Posterior cingulate gyrus (tissue), 11 donors: Measurements from ENCODE around the gene TMEM50A.
A peak's percentile ranks its signal among the peaks of the same experiment; 100 is the strongest.
"Not testable (repeated sequence)": the region's sequence is repeated elsewhere in the genome, so short reads cannot be mapped to it uniquely, and the experiment has no call there.

Experiments used
- DNase-seq, 10 donors: peaks; one replicate each; pipeline versions ENCODE4 v3.0.0 to v3.0.0-alpha.2; 2020 to 2021; ENCODE audit warnings: mixed read lengths in 3 of 10
- intact Hi-C: fragments of 100-400 bp; cut with DNase I; formaldehyde crosslinking; loops from one replicate; pipeline ENCODE4 v1.15.1; 2023

Gene TMEM50A

DNA sequence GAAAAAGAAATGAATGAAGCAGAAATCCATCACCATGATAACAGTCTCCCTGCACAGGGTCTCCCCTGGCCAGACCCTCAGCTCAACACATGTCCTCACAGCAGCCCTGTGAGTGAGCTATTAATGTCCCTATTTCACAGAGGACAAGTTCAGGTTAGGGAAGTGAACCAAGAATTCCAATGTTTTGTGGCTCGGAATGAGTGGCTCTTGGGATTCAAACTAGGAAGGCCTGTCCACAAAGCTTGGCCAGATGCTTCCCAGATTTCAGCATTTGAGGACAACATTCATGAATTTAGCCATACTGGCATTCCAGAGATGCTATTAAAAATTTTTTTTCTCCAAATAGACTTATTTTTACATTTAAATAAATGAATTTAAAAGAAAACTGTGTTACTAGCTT, 44.4 kb downstream of the TMEM50A start:
- DNase-seq, intact Hi-C loops: not testable (repeated sequence)

GRCh38 chr1:25383090-25383489, 45.0 kb downstream of the TMEM50A start:
- intact Hi-C loops, DNase-seq: not testable (repeated sequence)

- DNase-seq, intact Hi-C loops: not testable (repeated sequence)
Observed at GRCh38 chr1:25383875-25384274, 45.7 kb downstream of the TMEM50A start.

DNA sequence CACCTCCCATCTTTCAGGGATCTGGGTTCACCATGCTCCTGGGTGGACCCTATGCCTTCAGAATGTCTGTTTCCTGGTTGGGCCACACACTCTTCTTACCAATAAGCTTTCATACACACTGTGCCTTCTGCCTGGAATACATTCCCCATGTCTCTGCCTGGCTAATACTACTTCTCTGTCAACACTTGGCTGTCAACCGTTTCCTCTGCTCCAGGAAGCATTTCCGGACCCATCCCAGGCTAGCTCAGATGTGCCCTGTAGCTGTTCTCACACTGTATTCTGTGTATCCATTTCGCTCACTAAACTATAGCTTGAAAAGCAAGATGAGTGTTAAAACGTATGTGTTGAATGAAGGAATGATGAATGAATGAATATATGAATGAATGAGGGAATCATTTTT, 49.0 kb downstream of the TMEM50A start:
- intact Hi-C loops, result not testable (repeated sequence)

DNA sequence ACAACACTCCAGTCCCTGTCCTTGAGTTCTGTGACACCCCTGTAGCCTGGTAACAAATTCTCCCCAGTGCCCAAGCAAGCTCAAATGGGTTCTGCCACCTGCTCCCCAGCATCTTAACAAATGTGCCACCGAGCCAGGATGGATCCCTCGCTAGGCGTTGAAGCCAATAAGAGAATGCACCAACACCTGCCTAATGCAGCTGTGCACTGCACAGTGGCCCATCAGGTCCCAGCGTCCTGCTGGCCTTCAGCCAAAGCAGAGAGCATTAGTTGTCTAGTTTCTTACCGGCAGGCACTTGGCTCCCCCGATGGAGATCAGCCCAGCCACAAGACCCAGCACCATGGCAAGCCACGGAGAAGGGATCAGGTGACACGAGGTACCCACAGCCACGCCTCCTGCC, 50.6 kb downstream of the TMEM50A start:
- intact Hi-C loops, DNase-seq: not testable (repeated sequence)

More for the DNA sequence above, 49.0 kb downstream of the TMEM50A start:
- DNase-seq, result not testable (repeated sequence)

DNA sequence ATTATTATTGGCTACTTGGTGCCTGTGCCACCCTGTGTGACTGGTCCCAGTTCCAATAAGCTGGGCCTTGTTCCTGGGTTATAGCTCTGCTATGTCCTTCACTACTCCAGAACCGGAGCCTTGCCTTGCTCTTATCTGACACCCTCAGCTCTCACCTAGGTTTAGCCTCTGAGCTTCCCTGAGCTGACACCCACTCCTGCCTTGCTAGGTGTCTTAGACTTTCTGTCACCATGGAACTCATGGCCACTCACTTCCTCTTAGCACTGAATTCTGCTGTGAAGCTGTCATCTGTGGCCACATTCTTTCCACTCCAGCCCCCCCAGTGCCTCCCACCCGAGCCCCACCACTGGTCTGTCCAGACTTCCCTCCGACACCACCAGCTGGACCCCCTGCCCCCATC, 51.6 kb downstream of the TMEM50A start:
- DNase-seq, intact Hi-C loops: not testable (repeated sequence)

GRCh38 chr1:25392841-25393240, 54.7 kb downstream of the TMEM50A start:
- DNase-seq, result no peak
- intact Hi-C loops, result no loop called here

GRCh38 chr1:25397549-25397948, 59.4 kb downstream of the TMEM50A start:
- DNase-seq, intact Hi-C loops: not testable (repeated sequence)

- DNase-seq, intact Hi-C loops: not testable (repeated sequence)
Observed at GRCh38 chr1:25398079-25398478, 59.9 kb downstream of the TMEM50A start.

DNA sequence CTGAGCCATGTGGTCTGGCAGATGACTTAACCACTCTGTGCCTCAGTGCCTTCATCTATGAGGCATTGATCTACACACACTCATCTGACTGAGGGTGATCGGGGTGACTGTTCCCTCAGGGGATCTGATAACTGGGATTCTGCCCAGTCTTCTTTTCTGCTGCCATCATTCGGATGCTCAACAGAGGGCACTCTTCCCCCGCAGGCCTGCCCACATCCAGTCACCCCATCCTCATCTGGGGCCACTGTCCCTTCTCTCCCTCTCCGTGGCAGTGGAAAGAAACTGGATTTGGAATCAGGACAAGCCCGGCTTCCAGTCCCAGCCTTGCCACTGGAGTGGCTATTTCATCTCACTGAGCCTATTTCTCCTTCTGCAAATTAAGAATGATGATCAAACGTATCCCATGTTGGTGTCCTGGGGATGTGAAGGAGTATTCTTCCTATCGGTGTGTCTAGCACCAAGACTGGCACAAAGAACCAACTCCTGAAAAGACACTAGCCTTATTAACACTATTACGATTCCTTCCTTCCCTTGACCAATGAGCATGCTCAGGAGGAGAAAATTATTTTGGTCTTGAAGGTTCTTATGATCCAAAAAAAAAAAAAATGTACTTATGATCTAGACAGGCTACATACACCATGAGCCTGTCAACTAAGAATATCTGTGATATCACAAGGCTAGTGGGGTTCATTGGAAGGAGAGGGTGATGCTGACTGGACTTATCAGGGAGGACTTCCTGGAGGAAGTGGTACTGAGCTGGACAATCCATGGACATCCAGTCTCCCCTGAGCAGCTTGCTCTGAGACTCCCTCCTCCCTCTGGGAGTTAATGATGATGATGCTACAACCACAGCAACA, 65.0 kb downstream of the TMEM50A start:
- intact Hi-C loops, result not testable (repeated sequence)
- DNase-seq, result peak in 8 of 10 donors; percentile 14 to 90 (median 29)

GRCh38 chr1:25405731-25406305, 67.7 kb downstream of the TMEM50A start:
- intact Hi-C loops, DNase-seq: not testable (repeated sequence)

GRCh38 chr1:25409641-25410427, 71.7 kb downstream of the TMEM50A start:
- intact Hi-C loops, result loop anchor here (5.0 kb wide), 1 partner anchor 123 kb away; no protein-coding TSS in a partner anchor

More at GRCh38 chr1:25409641-25410427, 71.7 kb downstream of the TMEM50A start:
- DNase-seq, result not testable (repeated sequence)
